Activated T-cell treated with anti-CD3 and anti-CD28 coated beads, Interleukin-2, amount 50 U/mL, for 24 hours (primary cell): ENCODE data around the gene FGFRL1.

Experiments
- DNase-seq: peaks from one replicate; pipeline ENCODE4 v3.0.0-alpha.2; 2020
- H3K27ac Mint-ChIP-seq: 2 replicates; pipeline ENCODE4 v1.8.0; 2020; ENCODE audit warnings: mild to moderate bottlenecking, mixed read lengths
- H3K27me3 Mint-ChIP-seq: 2 replicates; pipeline ENCODE4 v1.8.0; 2020; ENCODE audit warnings: mixed read lengths
- H3K36me3 Mint-ChIP-seq: 2 replicates; pipeline ENCODE4 v1.8.0; 2020; ENCODE audit warnings: low read depth, mixed read lengths
- H3K4me1 Mint-ChIP-seq: 2 replicates; pipeline ENCODE4 v1.8.0; 2020; ENCODE audit warnings: low read depth, mixed read lengths
- H3K4me3 Mint-ChIP-seq: 2 replicates; pipeline ENCODE4 v1.8.0; 2020; ENCODE audit warnings: mild to moderate bottlenecking, moderate library complexity, mixed read lengths
- H3K9me3 Mint-ChIP-seq: 2 replicates; pipeline ENCODE4 v1.8.0; 2020; ENCODE audit warnings: mixed read lengths

Gene FGFRL1

GRCh38 chr4:1028574-1029220 is 17.3 kb downstream of the FGFRL1 start:
- Mint-ChIP-seq H3K9me3 (no peaks in the 10 kb centered on the region), H3K27me3 (no peaks in the 10 kb centered on the region), H3K4me3 (no peak overlapping the region), H3K27ac (no peak overlapping the region), H3K36me3 (peaks cover 19% of the 10 kb centered on the region), H3K4me1 (peaks cover 7% of the 10 kb centered on the region)
- DNase-seq, result no peak

GRCh38 chr4:1029529-1029928 is 18.1 kb downstream of the FGFRL1 start:
- Mint-ChIP-seq H3K4me1 (peaks cover 7% of the 10 kb centered on the region), H3K9me3 (no peaks in the 10 kb centered on the region)

GRCh38 chr4:1030031-1030430 is 18.6 kb downstream of the FGFRL1 start:
- Mint-ChIP-seq H3K27me3 (no peaks in the 10 kb centered on the region), H3K4me1 (peaks cover 7% of the 10 kb centered on the region), H3K27ac (no peak overlapping the region), H3K36me3 (peaks cover 11% of the 10 kb centered on the region), H3K4me3 (no peak overlapping the region), H3K9me3 (no peaks in the 10 kb centered on the region)
- no peak for DNase-seq

More at GRCh38 chr4:1029529-1029928, 18.1 kb downstream of the FGFRL1 start:
- Mint-ChIP-seq H3K27me3 (no peaks in the 10 kb centered on the region), H3K36me3 (peaks cover 14% of the 10 kb centered on the region), H3K27ac (no peak overlapping the region), H3K4me3 (no peak overlapping the region)
- DNase-seq, result no peak

GRCh38 chr4:1030559-1030958 is 19.1 kb downstream of the FGFRL1 start:
- Mint-ChIP-seq H3K4me1 (peaks cover 6% of the 10 kb centered on the region), H3K4me3 (no peak overlapping the region), H3K9me3 (no peaks in the 10 kb centered on the region), H3K27ac (no peak overlapping the region), H3K27me3 (no peaks in the 10 kb centered on the region), H3K36me3 (peaks cover 6% of the 10 kb centered on the region)
- DNase-seq, result no peak

GRCh38 chr4:1031346-1031745 is 19.9 kb downstream of the FGFRL1 start:
- H3K36me3 Mint-ChIP-seq, result no peaks in the 10 kb centered on the region
- no peak overlapping the region for H3K27ac Mint-ChIP-seq
- no peak overlapping the region for H3K4me3 Mint-ChIP-seq
- H3K9me3 Mint-ChIP-seq, result no peaks in the 10 kb centered on the region
- DNase-seq, result no peak
- H3K27me3 Mint-ChIP-seq, result no peaks in the 10 kb centered on the region
- H3K4me1 Mint-ChIP-seq, result no peaks in the 10 kb centered on the region

GRCh38 chr4:1031956-1032795 is 20.8 kb downstream of the FGFRL1 start:
- DNase-seq, result no peak
- H3K9me3 Mint-ChIP-seq, result no peaks in the 10 kb centered on the region
- no peaks in the 10 kb centered on the region for H3K36me3 Mint-ChIP-seq
- no peak overlapping the region for H3K4me3 Mint-ChIP-seq
- no peaks in the 10 kb centered on the region for H3K4me1 Mint-ChIP-seq
- no peak overlapping the region for H3K27ac Mint-ChIP-seq
- H3K27me3 Mint-ChIP-seq, result no peaks in the 10 kb centered on the region

GRCh38 chr4:1032861-1033260 is 21.4 kb downstream of the FGFRL1 start:
- no peak overlapping the region for H3K4me3 Mint-ChIP-seq
- no peaks in the 10 kb centered on the region for H3K27me3 Mint-ChIP-seq
- no peak overlapping the region for H3K27ac Mint-ChIP-seq
- no peak for DNase-seq
- H3K36me3 Mint-ChIP-seq, result no peaks in the 10 kb centered on the region
- no peaks in the 10 kb centered on the region for H3K4me1 Mint-ChIP-seq
- H3K9me3 Mint-ChIP-seq, result no peaks in the 10 kb centered on the region

- Mint-ChIP-seq H3K27me3 (no peaks in the 10 kb centered on the region), H3K9me3 (no peaks in the 10 kb centered on the region), H3K4me3 (no peak overlapping the region), H3K27ac (no peak overlapping the region), H3K4me1 (no peaks in the 10 kb centered on the region), H3K36me3 (no peaks in the 10 kb centered on the region)
- DNase-seq, result no peak
Observed at GRCh38 chr4:1033840-1034551, 22.6 kb downstream of the FGFRL1 start.

GRCh38 chr4:1035510-1035909 is 24.1 kb downstream of the FGFRL1 start:
- no peak overlapping the region for H3K4me3 Mint-ChIP-seq
- DNase-seq, result no peak
- H3K4me1 Mint-ChIP-seq, result no peaks in the 10 kb centered on the region
- no peak overlapping the region for H3K27ac Mint-ChIP-seq
- no peaks in the 10 kb centered on the region for H3K36me3 Mint-ChIP-seq
- H3K27me3 Mint-ChIP-seq, result no peaks in the 10 kb centered on the region
- H3K9me3 Mint-ChIP-seq, result no peaks in the 10 kb centered on the region

GRCh38 chr4:1036095-1036494 is 24.7 kb downstream of the FGFRL1 start:
- Mint-ChIP-seq H3K36me3 (no peaks in the 10 kb centered on the region), H3K4me1 (no peaks in the 10 kb centered on the region), H3K27ac (no peak overlapping the region), H3K9me3 (no peaks in the 10 kb centered on the region), H3K27me3 (no peaks in the 10 kb centered on the region), H3K4me3 (no peak overlapping the region)
- no peak for DNase-seq

- no peaks in the 10 kb centered on the region for H3K27me3 Mint-ChIP-seq
- DNase-seq, result no peak
Observed at GRCh38 chr4:1036976-1037810, 25.8 kb downstream of the FGFRL1 start.

GRCh38 chr4:1038948-1039492 is 27.6 kb downstream of the FGFRL1 start:
- Mint-ChIP-seq H3K36me3 (no peaks in the 10 kb centered on the region), H3K4me3 (no peak overlapping the region), H3K4me1 (peaks cover 3% of the 10 kb centered on the region), H3K27me3 (peaks cover 4% of the 10 kb centered on the region), H3K9me3 (no peaks in the 10 kb centered on the region), H3K27ac (no peak overlapping the region)
- no peak for DNase-seq

More at GRCh38 chr4:1036976-1037810, 25.8 kb downstream of the FGFRL1 start:
- Mint-ChIP-seq H3K4me3 (no peak overlapping the region), H3K4me1 (no peaks in the 10 kb centered on the region), H3K9me3 (no peaks in the 10 kb centered on the region), H3K36me3 (no peaks in the 10 kb centered on the region), H3K27ac (no peak overlapping the region)

- DNase-seq, result no peak
- Mint-ChIP-seq H3K9me3 (no peaks in the 10 kb centered on the region), H3K27me3 (peaks cover 11% of the 10 kb centered on the region), H3K4me3 (no peak overlapping the region), H3K4me1 (peaks cover 3% of the 10 kb centered on the region), H3K27ac (no peak overlapping the region), H3K36me3 (no peaks in the 10 kb centered on the region)
Observed at GRCh38 chr4:1039493-1040343, 28.3 kb downstream of the FGFRL1 start.
